ENCODE measurements around the gene MAN1C1.
"Not testable (repeated sequence)": the region's sequence is repeated elsewhere in the genome, so short reads cannot be mapped to it uniquely, and the experiment has no call there.

The MAN1C1 gene

DNA sequence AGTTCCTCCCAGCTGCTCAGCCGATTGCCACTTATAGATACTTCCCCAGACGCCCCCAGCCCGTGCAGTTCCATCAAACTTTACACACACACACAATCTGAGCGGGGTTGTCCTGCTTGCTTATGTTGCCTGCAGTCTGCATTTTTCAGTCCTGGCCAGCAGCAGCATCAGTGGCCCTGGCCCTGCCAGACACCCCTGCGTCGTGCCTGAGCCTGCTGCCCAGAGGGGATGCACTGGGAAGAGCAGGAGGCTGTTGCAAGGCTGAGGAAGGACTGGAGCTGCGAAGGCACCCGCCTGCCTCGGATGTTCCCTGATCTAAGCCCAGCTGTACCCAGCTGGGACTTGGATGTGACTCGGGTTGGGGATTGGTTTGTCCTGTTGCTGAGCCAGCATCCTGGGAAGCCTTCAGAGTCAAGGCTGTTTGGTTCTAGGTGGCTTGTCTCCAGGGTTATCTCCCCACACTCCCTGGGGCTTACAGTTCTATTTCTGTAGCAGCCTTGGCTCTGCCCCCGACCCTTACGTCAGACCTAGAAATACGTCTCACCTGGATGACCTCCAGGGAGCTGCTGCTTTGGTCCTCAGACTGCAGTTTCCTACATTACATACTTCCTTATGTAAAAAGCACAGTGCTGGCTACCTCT is 42.3 kb downstream of the MAN1C1 start:
- DNase-seq = no peak

DNA sequence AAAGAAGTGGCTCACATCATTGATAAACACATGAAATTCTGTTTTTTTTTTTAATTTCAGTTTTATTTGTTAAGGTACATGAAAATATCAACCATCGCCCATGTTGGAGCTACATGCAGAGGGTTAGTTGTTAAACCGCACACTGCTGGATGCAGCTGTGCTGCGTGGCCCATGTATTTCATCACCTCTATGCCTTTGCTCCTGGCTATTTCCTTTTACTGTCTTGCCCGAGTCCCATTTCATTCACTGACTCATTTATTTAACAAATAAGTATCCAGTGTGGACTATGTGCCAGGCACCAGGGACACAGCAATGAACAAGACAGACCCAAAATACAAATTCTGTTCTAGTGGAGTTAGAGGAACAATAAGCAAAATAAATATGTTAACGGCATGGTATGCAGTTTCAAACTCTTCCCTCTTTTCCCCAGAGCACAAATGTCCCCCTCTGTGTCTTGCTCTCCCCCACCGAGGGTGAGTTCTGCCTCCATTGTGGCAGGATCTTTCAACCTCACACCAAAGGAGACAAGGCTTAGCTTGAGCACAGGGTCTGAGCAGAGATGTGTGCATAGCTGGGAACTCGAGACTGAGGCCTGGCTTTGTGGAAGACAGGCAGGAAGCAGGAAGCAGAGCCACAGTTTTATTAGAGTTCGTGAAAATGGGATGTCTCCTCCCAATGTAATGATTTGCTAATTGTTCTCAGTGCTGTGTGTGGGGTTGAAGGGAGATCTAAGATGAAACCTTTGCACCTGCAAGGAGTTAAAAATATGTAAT is 44.6 kb downstream of the MAN1C1 start:
- DNase-seq = no peak

DNA sequence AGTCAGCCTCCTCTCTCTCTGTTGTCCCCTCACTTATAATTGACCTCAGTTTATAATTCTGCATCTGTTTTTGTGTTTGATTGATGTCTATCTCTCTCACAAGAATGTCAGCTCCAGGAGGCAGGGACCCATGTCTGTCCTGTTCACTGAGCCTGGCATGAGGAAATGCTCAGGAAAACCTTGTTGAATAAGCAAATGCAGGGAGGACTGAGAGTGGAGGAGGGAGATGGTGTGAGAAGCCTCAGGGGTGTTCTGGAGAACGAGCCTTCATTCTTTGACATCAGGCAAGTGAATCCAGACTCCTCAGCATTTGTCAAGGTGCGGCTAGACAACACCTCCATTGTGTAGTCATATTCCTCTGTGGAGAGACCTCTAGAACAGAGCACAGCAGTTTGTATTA is 45.5 kb downstream of the MAN1C1 start:
- DNase-seq = no peak

DNA sequence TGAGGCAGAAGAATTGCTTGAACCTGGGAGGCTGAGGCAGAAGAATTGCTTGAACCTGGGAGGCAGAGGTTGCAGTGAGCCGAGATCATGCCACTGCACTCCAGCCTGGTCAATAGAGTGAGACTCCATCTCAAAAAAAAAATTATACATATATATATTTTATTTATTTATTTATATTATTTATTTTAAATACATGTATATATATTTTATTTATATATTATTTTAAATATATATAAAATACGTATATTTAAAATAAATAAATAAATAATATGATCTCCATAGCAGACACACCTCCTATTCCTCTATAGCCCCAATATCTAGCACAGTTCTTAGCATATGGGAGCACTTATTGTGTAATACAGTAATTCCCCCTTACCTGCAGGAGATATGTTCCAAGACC is 46.4 kb downstream of the MAN1C1 start:
- not testable (repeated sequence) for DNase-seq

DNA sequence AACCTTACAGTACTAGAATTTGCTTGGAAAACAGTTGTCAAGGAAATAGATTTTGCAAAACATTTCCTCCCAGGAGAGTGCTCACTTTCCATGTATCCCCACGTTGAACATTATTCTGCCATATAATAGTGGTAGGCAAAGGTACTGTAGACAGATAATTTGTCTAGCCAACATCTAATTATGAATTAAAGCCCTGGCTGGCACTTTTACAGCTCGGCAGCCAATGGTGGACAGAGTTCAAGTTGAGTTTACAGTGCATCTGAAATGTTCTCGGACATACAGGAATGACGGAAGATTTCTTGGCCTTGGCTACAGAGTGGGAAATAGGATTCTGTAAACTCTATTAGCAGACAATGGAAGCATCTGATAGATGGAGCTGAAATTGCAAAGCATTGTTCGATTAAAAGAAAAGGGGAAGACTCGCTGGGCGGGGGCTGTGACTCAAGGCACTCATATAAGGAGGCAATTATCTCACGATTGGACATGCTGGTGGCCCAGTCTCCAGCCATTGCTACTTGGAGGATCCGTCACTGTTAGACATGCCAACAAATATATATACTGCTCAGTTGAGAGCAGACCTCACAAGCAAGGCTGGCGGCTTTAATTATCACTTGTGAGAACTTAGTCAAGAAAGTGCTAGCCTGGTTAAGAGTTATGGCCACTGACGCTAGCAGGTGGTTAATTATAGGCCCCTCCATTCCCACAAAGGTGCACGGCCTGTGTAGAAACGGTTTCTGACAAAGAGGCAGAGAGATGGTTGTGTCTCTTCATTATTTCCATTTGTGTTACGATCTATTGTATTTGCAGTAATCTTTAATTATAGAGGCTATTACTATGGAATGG is 48.0 kb downstream of the MAN1C1 start:
- no peak for DNase-seq

DNA sequence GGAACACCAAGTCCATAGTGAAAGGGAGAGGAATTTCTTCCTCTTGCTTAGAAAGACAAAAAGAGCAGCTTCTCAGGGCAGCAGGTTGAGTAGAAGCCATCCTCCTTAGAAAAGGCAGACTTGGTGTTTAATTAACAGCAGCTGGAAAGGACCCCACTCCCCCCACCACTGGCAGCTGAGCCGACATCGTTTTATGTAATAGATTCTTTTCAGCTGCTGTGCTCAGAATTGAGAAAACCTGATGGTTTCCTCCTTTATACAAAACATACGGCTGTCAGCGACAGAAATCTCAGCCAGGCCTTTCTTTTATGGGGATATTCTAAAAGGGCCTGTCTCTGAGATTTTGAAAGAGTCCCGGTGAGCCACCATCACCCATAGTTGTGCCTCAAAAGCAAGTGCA is 49.9 kb downstream of the MAN1C1 start:
- DNase-seq = peak; percentile 82

DNA sequence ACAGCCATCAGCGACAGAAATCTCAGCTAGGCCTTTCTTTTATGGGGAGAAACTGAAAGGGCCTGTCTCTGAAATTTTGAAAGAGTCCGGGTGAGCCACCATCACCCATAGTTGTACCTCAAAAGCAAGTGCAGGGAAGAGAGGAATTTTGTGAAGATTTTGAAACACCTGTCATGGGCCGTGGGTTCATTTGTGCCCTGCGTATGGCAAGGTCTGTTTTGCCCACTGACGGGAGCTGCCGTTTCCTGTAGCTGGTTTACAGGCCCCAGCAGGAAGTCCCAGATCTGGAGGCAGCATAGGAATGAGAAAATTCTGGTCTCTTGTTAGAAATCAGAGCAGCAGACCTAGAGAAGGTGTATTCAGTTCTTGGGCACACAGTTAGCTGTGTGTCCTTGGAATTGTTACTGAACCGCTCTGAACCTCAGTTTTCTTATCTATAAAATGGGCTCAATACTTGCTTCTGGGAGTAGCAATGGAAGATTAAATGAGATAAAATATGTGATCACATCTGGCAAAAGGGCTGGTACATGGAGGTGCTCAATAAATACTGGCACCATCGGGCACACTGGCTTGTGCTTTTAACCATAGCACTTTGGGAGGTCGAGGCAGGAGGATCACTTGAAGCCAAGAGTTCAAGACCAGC is 52.5 kb downstream of the MAN1C1 start:
- DNase-seq = no peak

DNA sequence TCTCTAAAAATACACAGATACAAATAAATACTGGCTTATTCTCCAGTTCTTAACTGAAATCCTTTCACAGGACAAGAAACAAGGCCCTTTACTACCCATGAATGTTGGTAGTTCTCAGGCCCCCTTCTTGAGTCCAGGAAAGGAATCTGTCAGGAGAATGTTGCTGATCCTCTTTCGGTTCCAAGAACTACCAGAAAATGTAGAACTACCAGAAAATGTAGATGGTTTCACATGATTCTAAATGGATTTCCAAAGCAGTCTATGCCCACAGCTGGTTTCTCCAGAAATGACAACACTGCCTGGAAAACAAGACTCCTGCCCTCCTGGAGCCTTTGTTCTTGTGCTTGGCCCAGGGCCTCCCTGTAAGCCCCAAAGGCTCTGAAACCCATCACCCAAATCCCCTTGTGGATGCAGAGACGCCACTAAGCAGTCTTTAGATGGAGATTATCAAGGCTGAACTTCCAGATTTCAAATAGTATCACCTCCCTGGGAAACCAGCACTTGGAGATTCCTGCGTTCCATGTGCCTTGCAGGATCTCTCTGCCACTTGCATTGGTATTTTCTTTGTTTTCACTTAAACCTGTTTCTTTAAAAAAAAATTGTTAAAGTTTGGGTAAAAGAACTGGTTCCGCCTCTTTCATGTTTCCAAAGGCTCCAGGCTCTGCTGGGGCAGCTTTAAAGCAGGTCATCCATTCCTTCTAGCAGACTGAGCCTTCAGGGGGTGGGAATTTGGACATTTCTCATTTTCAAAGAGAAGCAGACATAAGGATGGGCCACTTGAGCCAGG is 53.4 kb downstream of the MAN1C1 start:
- no peak for DNase-seq

DNA sequence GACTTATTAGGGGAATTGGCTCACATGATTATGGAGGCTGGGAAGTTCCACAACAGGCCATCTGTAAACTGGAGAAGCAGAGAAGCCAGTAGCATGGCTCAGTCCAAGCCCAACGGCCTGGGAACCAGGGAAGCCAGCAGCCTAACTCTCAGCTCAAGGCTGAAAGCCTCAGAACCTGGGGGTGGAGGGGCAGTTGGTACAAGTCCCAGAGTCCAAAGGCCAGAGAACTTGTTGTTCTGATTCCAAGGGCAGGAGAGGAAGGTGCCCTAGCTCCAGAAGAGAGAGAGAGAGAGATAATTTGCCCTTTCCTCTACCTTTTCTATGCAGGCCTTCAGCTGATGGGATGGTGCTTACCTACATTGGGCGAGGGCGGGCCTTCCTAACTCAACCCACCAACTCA is 55.3 kb downstream of the MAN1C1 start:
- no peak for DNase-seq

DNA sequence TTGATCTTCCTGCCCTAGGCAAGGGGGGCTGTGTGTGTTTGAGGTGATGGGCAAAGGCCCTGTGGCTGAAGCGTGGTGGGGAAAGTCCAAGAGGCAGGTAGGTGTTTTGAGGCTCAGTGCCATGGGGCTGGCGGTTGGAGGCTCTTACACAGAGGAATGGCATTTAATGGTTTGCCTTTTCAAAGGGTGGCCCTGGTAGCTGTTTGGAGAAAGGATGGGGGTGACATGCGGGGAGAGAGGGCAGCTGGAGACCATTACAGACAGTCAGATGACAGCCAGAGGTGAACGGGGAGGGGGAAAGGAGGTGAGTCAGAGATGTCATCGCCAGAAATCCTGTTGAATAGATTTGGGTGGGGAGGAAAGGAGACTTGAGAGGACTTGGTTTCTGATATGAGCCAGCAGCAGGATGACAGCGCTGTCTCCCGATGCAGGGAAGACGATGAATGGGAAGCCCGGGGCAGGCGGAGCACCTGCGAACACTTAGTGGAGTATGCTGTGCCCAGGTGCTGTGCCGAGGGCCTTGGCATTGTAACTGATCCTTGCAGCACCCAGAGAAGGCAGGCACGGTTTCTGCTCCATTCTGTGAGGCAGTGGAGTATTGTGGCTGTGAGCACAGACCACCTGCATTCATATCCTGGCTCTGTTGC is 56.3 kb downstream of the MAN1C1 start:
- DNase-seq = peak; percentile 77

DNA sequence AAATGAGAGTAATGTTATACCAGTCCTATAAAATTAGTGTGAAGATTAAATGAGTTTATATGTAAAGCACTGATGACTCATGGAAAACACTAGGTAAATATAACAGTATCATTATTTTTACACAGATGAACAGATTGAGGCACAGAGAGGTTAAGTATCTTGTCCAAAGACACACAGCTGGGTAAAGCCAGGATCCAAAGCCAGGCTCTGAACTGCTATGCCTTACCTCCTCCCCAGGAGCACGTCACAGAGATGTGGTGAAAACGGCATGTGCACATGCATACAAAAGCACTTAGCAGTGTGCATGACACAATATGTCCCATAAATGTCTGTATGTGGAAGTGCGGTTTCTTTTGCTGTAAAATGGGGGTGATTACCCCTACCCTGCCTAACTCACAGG is 56.9 kb downstream of the MAN1C1 start:
- DNase-seq = no peak

DNA sequence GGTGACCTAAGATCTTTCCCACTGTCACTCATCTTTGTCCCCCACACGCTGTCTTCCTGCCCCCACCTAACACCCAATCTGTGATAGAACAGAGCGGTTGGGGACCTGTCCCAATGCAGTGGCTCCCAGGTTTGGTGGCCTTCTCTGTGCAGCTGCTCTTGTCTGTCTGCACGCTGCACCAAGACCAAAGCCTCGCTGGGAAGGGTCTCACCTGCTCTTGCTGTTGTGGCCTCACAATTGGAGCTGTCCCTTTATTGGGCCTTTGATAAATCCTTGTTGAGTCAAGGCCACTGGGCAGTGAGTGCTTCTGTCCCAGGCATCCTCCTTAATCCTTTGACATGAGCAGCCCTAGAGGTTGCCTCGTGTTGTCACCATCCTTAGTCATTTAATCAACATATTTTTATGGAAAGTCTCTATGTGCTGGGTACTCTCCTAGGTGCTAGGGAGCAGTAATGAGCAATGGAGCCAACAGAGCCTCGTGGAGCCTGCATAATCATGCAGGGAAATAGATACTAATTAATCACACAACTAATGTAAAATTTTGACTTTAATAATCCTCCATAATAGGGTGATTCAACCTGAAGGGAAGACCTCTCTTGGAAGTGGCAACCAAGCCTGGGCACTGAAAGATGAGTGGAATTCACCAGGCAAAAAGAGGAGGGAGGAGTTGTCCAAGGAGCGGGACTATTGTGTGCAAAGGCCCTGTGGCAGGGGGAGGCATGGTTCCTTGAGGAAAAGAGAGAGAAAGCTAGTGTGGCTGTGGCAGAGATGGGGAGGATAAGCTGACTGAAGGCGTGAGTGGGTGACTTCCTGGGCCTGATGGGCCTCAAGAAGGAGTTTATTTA is 57.6 kb downstream of the MAN1C1 start:
- DNase-seq = no peak

DNA sequence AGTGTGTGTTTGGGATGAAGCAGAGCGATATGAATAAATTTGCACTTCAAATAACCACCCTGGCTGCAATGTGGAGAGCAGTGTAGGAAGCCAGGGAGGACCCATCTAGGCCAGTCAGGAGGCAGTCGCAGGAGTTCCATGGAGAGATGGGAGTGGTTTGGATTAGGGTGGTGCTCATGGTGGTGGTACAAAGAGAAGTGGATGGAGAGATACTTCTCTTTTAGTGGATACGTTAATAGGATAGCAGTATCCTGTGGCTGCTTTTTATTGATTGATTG is 58.2 kb downstream of the MAN1C1 start:
- no peak for DNase-seq

DNA sequence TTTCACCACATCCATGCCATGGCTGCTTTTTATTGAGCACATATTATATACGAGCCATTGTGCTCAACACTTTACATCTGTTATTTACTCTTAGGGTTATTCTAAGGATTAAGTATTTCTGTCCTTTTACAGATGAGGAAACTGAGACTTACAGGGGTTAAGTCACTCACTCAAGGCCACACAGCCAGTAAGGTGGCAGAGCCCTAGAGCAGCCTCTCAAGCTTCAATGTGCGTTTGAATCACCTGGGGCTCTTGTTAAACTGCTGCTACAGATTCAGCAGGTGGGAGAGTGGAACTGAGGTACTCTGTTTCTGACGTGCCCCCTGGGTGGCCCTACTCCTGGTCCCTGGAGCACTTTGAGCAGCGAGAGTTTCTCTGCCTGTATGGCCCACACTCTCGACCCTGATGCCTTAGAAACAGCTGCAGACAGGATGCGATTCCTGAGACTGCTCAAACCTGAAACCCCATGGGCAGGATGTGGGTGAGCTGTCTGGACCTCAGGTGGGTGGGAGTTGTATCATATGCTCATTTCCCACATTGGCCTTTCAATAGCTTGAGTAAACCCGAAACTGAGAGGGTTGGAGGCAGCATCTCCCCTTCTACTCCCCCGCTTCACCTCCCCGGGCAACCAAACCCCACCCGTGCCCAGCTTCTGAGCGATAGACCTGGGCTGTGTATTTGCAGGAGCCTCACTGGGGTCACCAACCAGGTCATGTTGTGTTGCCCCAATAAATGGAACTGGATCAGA is 59.3 kb downstream of the MAN1C1 start:
- peak; percentile 94 for DNase-seq

DNA sequence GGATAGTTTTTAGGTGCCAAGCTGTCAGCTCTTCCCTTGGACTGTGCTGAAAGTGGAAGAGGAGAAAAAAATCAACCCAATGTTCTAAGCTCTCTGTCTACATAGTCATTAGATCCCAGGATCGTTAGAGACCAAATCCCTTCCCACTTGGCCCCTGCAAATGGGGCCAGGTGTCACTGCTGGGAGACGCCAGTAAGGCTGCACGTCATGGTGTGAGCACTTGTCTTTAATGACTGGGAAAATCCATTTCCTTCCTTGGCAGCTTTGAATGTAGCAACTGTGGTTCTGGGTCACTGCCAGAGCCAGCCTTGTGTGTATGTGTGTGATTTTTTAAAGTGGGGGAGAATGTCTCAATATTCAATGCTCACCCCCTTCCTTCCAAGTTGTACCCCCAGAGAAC is 59.9 kb downstream of the MAN1C1 start:
- peak; percentile 98 for DNase-seq

DNA sequence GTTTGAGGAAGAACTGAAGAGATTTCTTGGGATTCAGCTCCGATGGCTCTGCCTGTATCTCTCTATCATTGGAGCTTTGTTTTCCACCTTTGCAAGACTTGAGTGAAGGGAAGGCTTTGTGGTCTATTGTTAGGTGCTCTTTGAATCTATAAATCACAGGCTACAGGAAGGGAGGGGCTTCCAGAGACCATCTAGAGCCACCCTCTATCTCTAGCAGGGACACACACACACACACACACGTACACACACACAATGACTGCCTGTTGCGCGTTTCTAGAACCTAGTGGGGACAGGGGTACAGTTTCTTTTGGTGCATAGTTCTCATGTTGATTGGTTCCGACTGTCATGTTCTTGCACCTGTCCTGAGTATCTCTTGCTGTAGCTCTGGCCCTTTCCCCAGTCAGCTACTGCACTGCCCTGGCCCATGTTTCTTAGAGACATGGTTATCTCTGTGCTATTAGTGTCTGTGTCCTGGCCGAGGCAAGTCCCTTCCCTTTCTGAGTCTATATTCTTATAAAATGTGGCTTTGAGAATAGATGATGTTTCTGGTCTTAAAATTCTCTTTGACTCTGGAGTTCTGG is 60.7 kb downstream of the MAN1C1 start:
- DNase-seq = peak; percentile 92

DNA sequence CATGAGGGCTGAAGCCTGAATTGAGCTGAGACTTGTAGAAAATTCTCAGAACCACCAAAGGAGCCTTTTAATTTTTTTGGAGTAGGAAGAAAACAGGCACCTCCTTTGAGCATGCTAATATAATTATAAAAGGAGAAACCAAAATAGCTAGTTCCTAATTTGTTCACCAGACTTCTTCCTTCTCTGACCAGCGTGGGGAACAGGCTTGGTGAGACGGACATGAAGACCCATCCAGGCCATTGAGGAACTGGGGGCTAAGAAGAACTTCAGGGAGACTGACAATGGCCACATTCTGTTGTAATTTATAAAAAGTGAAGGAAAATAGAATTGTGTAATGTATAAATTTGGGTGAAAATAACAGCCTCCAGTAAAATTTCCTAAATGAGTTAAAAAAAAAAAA is 62.6 kb downstream of the MAN1C1 start:
- no peak for DNase-seq

DNA sequence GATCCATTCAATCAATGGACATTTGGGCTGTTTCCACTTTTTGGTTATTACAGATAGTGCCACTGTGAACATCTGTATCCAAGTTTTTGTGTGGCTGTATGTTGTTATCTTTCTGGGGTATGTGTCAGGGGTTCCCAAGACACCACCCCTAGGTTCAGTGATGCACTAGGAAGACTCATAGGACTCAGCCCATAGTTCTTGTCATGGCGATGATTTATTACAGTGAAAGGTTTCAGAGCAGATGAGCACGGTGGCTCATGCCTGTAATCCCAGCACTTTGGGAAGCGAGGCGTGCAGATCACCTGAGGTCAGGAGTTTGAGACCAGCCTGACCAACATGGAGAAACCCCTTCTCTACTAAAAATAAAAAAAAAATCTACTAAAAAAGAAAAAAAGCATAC is 64.1 kb downstream of the MAN1C1 start:
- no peak for DNase-seq

DNA sequence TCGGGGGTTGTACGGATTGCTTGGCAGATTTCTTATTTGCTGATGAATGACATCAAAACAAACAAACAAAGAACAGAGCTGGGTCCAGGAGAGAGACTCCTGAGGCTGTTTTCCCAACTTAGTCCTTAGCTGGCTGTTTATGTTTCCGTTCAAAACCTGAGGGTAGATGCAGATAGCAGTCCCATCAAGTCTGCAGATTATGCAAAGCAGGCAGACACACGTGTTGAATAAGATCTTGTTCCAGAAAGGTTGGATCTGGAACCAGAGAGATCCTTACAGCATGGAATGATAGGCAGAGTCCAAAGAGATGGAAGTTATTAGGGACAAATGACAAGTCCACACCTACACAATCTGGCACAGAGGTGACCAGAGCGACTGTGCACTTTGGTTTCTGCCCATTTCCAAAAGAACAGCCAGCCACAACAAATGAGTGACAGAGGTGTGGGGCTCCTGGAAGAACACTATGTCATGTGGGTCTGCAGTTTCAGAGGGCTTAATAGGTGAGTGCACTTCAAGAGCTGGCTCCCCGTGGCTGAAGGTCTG is 65.5 kb downstream of the MAN1C1 start:
- DNase-seq = no peak

DNA sequence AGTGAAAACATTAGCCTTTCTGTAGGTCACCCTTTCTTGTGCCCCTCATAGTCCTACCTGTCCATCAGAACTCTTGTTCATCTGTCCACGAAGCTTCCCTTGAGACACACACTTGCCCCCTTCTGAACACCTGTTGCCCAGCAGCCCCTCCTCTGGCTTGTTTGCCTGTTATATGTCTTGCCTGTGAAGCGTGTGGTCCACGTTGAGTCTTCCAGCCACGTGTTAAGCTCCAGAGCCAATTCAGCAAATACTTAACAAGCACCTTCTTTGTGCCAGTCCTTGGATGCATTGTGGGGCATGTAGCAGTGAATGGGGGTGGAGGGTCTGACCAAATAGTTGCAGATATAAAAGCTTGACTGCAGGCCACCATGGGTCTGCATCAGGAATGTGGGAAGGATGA is 66.6 kb downstream of the MAN1C1 start:
- DNase-seq = peak; percentile 29

All from NCI-H1092 treated with DMSO at 0.1 percent for 48 hours (cell line).